ENCODE measurements around the gene NTSR1. TPM values are rescaled to one million over a fixed set of nuclear protein-coding genes. Genes with fewer than 3 reads are reported as not detected.

The NTSR1 gene
- total RNA-seq, 1 experiment from 2014 or later: 15.9 TPM

DNA sequence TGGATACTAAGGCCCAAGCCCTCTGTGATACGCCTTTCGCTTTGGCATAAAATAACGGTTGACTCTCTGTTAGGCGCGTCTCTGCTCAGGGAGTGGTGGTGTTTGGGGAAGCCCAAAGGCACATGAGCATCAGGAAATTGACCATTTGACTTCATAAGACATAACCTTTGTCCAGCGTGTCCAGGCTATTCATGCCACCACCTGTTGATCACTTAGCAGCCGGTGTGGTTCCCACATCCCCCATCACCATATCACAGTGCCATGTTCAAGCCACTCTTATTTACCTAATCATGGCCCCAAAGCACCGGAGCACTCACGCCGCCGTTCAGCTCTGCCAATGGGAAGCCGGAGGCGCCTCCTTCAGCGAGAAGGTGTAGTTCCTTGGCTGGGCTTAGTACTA is 38.5 kb upstream of the NTSR1 start:
- Histone ChIP-seq H3K4me1 (ENCODE audit: insufficient read depth, low read length, poor library complexity, severe bottlenecking) (no peaks in the 10 kb centered on the region), H3K4me3 (ENCODE audit: low read depth, low read length, poor library complexity, severe bottlenecking) (no peak overlapping the region), H3K36me3 (ENCODE audit: insufficient read depth, low read length, poor library complexity, severe bottlenecking) (peaks cover 37% of the 10 kb centered on the region), H3K27ac (ENCODE audit: low read depth, low read length, poor library complexity, severe bottlenecking) (no peak overlapping the region), H3K9me3 (ENCODE audit: low read depth, low read length, poor library complexity, severe bottlenecking) (no peaks in the 10 kb centered on the region), H3K27me3 (replicated peaks; ENCODE audit: insufficient read depth, low read depth, low read length, poor library complexity) (no peaks in the 10 kb centered on the region)
- TSS peak; percentile 21 for BruUV-seq (replicated peaks)
- CTCF ChIA-PET: no interaction called here
- POLR2A ChIA-PET (ENCODE audit: low non-redundant PET): no interaction called here
- DNase-seq (ENCODE audit: low spot score): no peak
- intact Hi-C loops (cut with micrococcal nuclease; ENCODE audit: unreplicated experiment): no loop called here
- no peak for TF ChIP-seq EZH2 (IDR thresholded peaks at IDR 0.05; ENCODE audit: borderline replicate concordance, low read depth, low read length, poor library complexity, severe bottlenecking)
- TF ChIP-seq, protein P1, sequence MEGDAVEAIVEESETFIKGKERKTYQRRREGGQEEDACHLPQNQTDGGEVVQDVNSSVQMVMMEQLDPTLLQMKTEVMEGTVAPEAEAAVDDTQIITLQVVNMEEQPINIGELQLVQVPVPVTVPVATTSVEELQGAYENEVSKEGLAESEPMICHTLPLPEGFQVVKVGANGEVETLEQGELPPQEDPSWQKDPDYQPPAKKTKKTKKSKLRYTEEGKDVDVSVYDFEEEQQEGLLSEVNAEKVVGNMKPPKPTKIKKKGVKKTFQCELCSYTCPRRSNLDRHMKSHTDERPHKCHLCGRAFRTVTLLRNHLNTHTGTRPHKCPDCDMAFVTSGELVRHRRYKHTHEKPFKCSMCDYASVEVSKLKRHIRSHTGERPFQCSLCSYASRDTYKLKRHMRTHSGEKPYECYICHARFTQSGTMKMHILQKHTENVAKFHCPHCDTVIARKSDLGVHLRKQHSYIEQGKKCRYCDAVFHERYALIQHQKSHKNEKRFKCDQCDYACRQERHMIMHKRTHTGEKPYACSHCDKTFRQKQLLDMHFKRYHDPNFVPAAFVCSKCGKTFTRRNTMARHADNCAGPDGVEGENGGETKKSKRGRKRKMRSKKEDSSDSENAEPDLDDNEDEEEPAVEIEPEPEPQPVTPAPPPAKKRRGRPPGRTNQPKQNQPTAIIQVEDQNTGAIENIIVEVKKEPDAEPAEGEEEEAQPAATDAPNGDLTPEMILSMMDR (conservative IDR thresholded peaks at IDR 0.05; ENCODE audit: low read depth, low read length): no peak

DNA sequence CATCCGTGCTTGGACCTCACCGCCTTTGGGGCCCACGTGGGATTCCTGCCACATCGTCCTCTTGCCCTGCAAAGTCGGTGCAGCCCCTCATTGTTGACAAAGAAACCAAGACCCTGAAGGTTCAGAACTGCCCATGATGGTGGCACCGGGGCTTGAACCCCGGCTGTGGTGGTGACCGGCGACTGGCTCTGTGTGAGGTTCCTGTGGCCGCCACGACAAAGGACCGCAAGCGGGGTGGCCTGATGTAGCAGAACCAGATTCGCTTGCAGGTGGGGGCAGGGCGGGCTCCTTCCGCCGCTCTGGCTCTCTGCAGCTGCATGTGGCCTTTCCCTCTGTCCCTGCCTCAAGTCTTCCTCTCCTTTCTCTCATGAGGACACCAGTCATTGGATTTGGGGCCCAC is 37.6 kb upstream of the NTSR1 start:
- BruUV-seq (replicated peaks): no TSS peak
- peaks cover 37% of the 10 kb centered on the region for H3K36me3 ChIP-seq (ENCODE audit: insufficient read depth, low read length, poor library complexity, severe bottlenecking)
- no peak overlapping the region for H3K27ac ChIP-seq (ENCODE audit: low read depth, low read length, poor library complexity, severe bottlenecking)
- H3K4me1 ChIP-seq (ENCODE audit: insufficient read depth, low read length, poor library complexity, severe bottlenecking): no peaks in the 10 kb centered on the region
- no peaks in the 10 kb centered on the region for H3K27me3 ChIP-seq (replicated peaks; ENCODE audit: insufficient read depth, low read depth, low read length, poor library complexity)
- no peaks in the 10 kb centered on the region for H3K9me3 ChIP-seq (ENCODE audit: low read depth, low read length, poor library complexity, severe bottlenecking)
- intact Hi-C loops (cut with micrococcal nuclease; ENCODE audit: unreplicated experiment): no loop called here
- CTCF ChIA-PET: no interaction called here
- POLR2A ChIA-PET (ENCODE audit: low non-redundant PET): no interaction called here
- H3K4me3 ChIP-seq (ENCODE audit: low read depth, low read length, poor library complexity, severe bottlenecking): no peak overlapping the region
- no peak for TF ChIP-seq EZH2 (IDR thresholded peaks at IDR 0.05; ENCODE audit: borderline replicate concordance, low read depth, low read length, poor library complexity, severe bottlenecking)
- TF ChIP-seq, protein P1 (conservative IDR thresholded peaks at IDR 0.05; ENCODE audit: low read depth, low read length): no peak
- no peak for DNase-seq (ENCODE audit: low spot score)

DNA sequence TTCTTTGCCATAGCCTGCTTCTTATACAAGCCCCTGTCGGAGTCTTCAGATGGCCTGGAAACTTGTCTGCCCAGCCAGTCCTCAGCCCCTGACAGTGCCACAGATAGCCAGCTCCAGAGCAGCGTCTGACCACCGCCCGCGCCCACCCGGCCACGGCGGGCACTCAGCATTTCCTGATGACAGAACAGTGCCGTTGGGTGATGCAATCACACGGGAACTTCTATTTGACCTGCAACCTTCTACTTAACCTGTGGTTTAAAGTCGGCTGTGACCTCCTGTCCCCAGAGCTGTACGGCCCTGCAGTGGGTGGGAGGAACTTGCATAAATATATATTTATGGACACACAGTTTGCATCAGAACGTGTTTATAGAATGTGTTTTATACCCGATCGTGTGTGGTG is 36.9 kb upstream of the NTSR1 start:
- intact Hi-C loops (cut with micrococcal nuclease; ENCODE audit: unreplicated experiment): no loop called here
- peaks cover 37% of the 10 kb centered on the region for H3K36me3 ChIP-seq (ENCODE audit: insufficient read depth, low read length, poor library complexity, severe bottlenecking)
- no peak for TF ChIP-seq EZH2 (IDR thresholded peaks at IDR 0.05; ENCODE audit: borderline replicate concordance, low read depth, low read length, poor library complexity, severe bottlenecking)
- TF ChIP-seq, protein P1 (conservative IDR thresholded peaks at IDR 0.05; ENCODE audit: low read depth, low read length): no peak
- no TSS peak for BruUV-seq (replicated peaks)
- H3K27me3 ChIP-seq (replicated peaks; ENCODE audit: insufficient read depth, low read depth, low read length, poor library complexity): no peaks in the 10 kb centered on the region
- no peaks in the 10 kb centered on the region for H3K4me1 ChIP-seq (ENCODE audit: insufficient read depth, low read length, poor library complexity, severe bottlenecking)
- ChIA-PET POLR2A (ENCODE audit: low non-redundant PET) (no interaction called here), CTCF (no interaction called here)
- no peaks in the 10 kb centered on the region for H3K9me3 ChIP-seq (ENCODE audit: low read depth, low read length, poor library complexity, severe bottlenecking)
- no peak overlapping the region for H3K4me3 ChIP-seq (ENCODE audit: low read depth, low read length, poor library complexity, severe bottlenecking)
- DNase-seq (ENCODE audit: low spot score): no peak
- peak overlapping the region; percentile 23 for H3K27ac ChIP-seq (ENCODE audit: low read depth, low read length, poor library complexity, severe bottlenecking)
